ENCODE data around the gene ABHD2.

Gene ABHD2

GRCh38 chr15:89087161-89087829 lies 961 bp upstream of the ABHD2 start:
- no peaks in the 10 kb centered on the region for H3K4me1 ChIP-seq
- peak overlapping the region; percentile 78 for H2AFZ ChIP-seq
- no peak overlapping the region for H3K9ac ChIP-seq
- peak overlapping the region; percentile 82 for H3K4me2 ChIP-seq (ENCODE audit: low read length)
- H3K4me3 ChIP-seq (ENCODE audit: low read depth, low read length), result peak overlapping the region; percentile 67
- H3K36me3 ChIP-seq (ENCODE audit: control insufficient read depth, insufficient read depth, low read length), result no peaks in the 10 kb centered on the region
- H3K79me2 ChIP-seq, result peaks cover 2% of the 10 kb centered on the region
- peak overlapping the region; percentile 34 for H3K27ac ChIP-seq
- H3K9me3 ChIP-seq (ENCODE audit: control insufficient read depth, low read length), result no peaks in the 10 kb centered on the region
- H3K27me3 ChIP-seq (ENCODE audit: control insufficient read depth, insufficient read depth, low read length), result no peaks in the 10 kb centered on the region
- TF ChIP-seq CTCF (IDR thresholded peaks at IDR 0.05), result no peak

DNA sequence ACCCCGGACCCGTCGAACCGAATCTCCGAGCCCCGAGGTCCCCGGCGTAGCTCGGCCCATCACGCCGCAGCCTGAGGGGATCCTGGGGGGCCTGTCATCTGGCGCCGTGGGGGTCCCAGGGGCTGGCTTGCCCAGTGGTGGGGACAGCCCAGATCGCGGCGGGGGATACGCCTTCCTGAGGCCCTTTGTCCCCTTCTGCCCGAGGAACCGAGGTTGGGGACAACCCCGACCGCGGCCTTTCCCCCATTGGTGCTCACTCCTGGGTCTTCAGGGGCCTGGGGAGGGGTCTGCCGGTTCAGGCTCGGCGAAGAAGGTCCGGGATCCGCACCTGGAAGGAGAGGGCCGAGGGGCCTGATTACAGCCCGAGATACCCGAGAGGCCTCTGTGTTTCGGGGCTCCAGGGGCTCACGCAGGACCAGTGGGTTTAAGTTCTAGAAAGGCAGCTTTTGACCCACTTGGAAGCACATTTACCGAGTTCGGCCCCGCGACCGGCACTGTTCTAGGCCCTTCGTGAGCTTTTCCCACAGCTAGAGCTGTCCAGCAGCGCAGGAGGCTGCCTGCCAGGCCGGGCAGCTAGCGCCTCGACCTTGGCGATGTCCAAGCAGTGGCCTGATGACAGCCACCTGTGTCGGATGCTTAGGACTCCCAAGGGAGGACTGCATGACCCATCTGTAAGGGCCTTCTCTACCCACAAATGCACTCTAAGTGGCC lies 504 bp downstream of the ABHD2 start:
- H3K4me2 ChIP-seq (ENCODE audit: low read length), result peak overlapping the region; percentile 87
- H3K27ac ChIP-seq, result no peak overlapping the region
- no peaks in the 10 kb centered on the region for H3K4me1 ChIP-seq
- H3K79me2 ChIP-seq, result peaks cover 6% of the 10 kb centered on the region
- no peaks in the 10 kb centered on the region for H3K36me3 ChIP-seq (ENCODE audit: control insufficient read depth, insufficient read depth, low read length)
- H3K27me3 ChIP-seq (ENCODE audit: control insufficient read depth, insufficient read depth, low read length), result no peaks in the 10 kb centered on the region
- H3K4me3 ChIP-seq (ENCODE audit: low read depth, low read length), result peak overlapping the region; percentile 90
- peak overlapping the region; percentile 68 for H2AFZ ChIP-seq
- no peak overlapping the region for H3K9ac ChIP-seq
- H3K9me3 ChIP-seq (ENCODE audit: control insufficient read depth, low read length), result no peaks in the 10 kb centered on the region
- no peak for TF ChIP-seq CTCF (IDR thresholded peaks at IDR 0.05)

DNA sequence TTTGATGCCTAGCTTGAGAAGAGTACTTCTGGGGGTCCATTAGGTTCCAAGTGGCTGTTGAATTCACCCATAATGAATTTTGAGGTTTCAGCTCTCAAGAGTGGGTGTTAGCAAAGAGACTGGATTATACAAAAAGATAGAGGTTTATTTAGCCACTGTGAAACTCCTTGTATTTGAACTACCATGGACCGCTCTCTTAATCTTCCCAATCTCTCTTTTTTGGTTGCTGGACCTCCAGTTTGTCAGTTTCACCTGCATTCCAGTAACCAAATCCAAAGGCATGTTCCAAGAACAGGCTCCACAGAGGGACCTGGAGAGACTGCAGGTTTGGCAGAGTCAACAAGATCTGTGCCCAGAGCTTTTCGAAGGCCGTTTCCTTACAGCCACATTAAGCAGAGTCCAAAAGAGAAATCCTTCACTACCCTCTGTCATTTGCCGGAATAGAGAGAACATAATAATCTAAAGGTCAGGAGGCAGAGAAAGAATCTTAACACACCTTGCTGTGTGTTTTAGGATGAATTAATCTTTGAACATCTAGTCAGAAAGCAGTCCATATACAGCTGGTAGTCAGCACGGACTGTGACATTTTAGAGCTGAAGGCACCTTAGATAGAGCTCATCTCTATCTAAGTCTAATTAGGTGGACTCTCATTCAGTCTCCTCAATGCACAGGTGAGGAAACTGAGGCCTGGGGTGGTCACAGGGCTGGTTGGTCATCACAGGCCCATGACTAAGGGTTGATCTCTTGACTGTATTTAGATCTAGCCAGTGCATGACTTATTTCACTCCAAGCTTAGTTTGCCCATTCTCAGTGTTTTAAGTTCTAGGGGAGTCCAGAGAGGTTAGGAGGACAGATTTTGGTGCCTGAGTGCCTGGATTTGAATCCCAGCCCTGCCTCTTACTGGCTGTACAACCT lies 1.3 kb downstream of the ABHD2 start:
- Histone ChIP-seq H3K36me3 (ENCODE audit: control insufficient read depth, insufficient read depth, low read length) (no peaks in the 10 kb centered on the region), H3K9me3 (ENCODE audit: control insufficient read depth, low read length) (no peaks in the 10 kb centered on the region), H3K4me2 (ENCODE audit: low read length) (peak overlapping the region; percentile 87), H3K79me2 (peaks cover 10% of the 10 kb centered on the region), H3K4me3 (ENCODE audit: low read depth, low read length) (peak overlapping the region; percentile 90), H3K4me1 (no peaks in the 10 kb centered on the region), H3K27me3 (ENCODE audit: control insufficient read depth, insufficient read depth, low read length) (no peaks in the 10 kb centered on the region), H3K9ac (no peak overlapping the region), H2AFZ (no peak overlapping the region), H3K27ac (no peak overlapping the region)
- TF ChIP-seq CTCF (IDR thresholded peaks at IDR 0.05), result no peak

- no peak overlapping the region for H3K4me3 ChIP-seq (ENCODE audit: low read depth, low read length)
These were observed 2.8 kb downstream of the ABHD2 start for GRCh38 chr15:89090791-89091626.

More at GRCh38 chr15:89090791-89091626, 2.8 kb downstream of the ABHD2 start:
- H3K36me3 ChIP-seq (ENCODE audit: control insufficient read depth, insufficient read depth, low read length), result no peaks in the 10 kb centered on the region
- no peaks in the 10 kb centered on the region for H3K27me3 ChIP-seq (ENCODE audit: control insufficient read depth, insufficient read depth, low read length)
- H3K4me1 ChIP-seq, result no peaks in the 10 kb centered on the region
- peak overlapping the region; percentile 42 for H3K27ac ChIP-seq
- peaks cover 13% of the 10 kb centered on the region for H3K79me2 ChIP-seq
- no peak for TF ChIP-seq CTCF (IDR thresholded peaks at IDR 0.05)
- H3K9me3 ChIP-seq (ENCODE audit: control insufficient read depth, low read length), result no peaks in the 10 kb centered on the region
- no peak overlapping the region for H2AFZ ChIP-seq
- no peak overlapping the region for H3K4me2 ChIP-seq (ENCODE audit: low read length)
- no peak overlapping the region for H3K9ac ChIP-seq

All from parathyroid adenoma (tissue), 2 donors.